Measurements from ENCODE around the gene PRRG2.

DNA sequence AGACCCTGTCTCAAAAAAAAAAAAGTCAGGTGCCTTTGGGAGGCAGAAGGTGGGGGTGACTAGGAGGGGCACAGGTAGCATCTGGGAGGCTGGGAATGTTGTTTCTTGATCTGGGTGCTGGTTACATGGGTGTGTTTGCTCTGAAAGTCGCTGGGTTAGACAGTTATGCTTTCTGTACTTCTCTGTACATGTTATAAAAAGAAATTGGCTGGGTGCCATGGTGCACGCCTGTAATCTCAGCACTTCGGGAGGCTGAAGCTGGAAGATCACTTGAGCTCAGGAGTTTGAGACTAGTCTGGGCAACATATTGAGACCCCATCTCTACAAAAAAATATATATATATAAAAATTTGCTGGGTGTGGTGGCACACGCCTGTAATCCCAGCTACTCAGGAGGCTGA lies 15.9 kb upstream of the PRRG2 start:
- no peak for TF ChIP-seq POLR2A (IDR thresholded peaks at IDR 0.05)
- TF ChIP-seq, protein P1, sequence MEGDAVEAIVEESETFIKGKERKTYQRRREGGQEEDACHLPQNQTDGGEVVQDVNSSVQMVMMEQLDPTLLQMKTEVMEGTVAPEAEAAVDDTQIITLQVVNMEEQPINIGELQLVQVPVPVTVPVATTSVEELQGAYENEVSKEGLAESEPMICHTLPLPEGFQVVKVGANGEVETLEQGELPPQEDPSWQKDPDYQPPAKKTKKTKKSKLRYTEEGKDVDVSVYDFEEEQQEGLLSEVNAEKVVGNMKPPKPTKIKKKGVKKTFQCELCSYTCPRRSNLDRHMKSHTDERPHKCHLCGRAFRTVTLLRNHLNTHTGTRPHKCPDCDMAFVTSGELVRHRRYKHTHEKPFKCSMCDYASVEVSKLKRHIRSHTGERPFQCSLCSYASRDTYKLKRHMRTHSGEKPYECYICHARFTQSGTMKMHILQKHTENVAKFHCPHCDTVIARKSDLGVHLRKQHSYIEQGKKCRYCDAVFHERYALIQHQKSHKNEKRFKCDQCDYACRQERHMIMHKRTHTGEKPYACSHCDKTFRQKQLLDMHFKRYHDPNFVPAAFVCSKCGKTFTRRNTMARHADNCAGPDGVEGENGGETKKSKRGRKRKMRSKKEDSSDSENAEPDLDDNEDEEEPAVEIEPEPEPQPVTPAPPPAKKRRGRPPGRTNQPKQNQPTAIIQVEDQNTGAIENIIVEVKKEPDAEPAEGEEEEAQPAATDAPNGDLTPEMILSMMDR (IDR thresholded peaks at IDR 0.05), result no peak

All from body of pancreas (tissue), 4 donors.